SK-N-SH (cell line): ENCODE data around the gene SPTBN1. TPM values are rescaled to one million over a fixed set of nuclear protein-coding genes. Genes with fewer than 3 reads are reported as not detected.

Source experiments
- CTCF ChIA-PET: fragments of 300-600, 350-600 bp; formaldehyde crosslinking; extraction: SDS; loops from one replicate; lab custom pipeline; 2021; lab: Yijun Ruan, JAX
- POLR2A ChIA-PET: fragments of 350-600 bp; sonication (Branson Sonifier 250); formaldehyde crosslinking; extraction: SDS; loops from one replicate; lab custom pipeline; 2020; ENCODE audit warnings: antibody characterized with exemption, inconsistent platforms; lab: Yijun Ruan, JAX
- DNase-seq: peaks from one replicate; pipeline ENCODE4 v3.0.0; 2012
- H2AFZ ChIP-seq: fragments of 200-600 bp; sonication (generic); 2 replicates; pipeline ENCODE4 v1.8.1; 2016; ENCODE audit warnings: antibody characterized with exemption, mild to moderate bottlenecking, low read depth
- H3F3A ChIP-seq: fragments of 200-600 bp; sonication (generic); replicated peaks from 2 replicates; pipeline ENCODE3; 2016; ENCODE audit warnings: antibody characterized with exemption, mild to moderate bottlenecking; ENCODE audit not compliant: insufficient read depth
- H3K27ac ChIP-seq, 2 experiments: fragments of 200-500 bp in 1 of 2; fragments of 200-600 bp in 1 of 2; sonication (Bioruptor generic) in 1 of 2; sonication (generic), shearing (Covaris generic) in 1 of 2; 2 replicates each; pipeline versions ENCODE4 v1.5.1 to v1.6.1; 2014 to 2016; ENCODE audit warnings: low read depth in 2 of 2, inconsistent platforms in 1 of 2, low read length in 1 of 2, mild to moderate bottlenecking in 1 of 2, mixed read lengths in 1 of 2
- H3K27me3 ChIP-seq: fragments of 200-600 bp; sonication (generic), shearing (Covaris generic); 2 replicates; pipeline ENCODE4 v1.6.1; 2016; ENCODE audit warnings: mixed run types; ENCODE audit not compliant: insufficient read depth
- H3K36me3 ChIP-seq, 2 experiments: fragments of 200-500 bp in 1 of 2; fragments of 200-600 bp in 1 of 2; sonication (Bioruptor generic) in 1 of 2; sonication (generic) in 1 of 2; replicated peaks in 1 of 2; 2 replicates each; pipeline versions ENCODE3 to v1.5.1; 2014 to 2016; ENCODE audit warnings: low read length in 1 of 2, mild to moderate bottlenecking in 1 of 2; ENCODE audit not compliant: insufficient read depth in 2 of 2, control insufficient read depth in 1 of 2
- H3K4me1 ChIP-seq, 2 experiments: fragments of 200-500 bp in 1 of 2; fragments of 200-600 bp in 1 of 2; sonication (Bioruptor generic) in 1 of 2; sonication (generic), shearing (Covaris generic) in 1 of 2; 2 replicates each; pipeline versions ENCODE4 v1.5.1 to v1.6.1; 2014 to 2016; ENCODE audit warnings: low read depth in 1 of 2, low read length in 1 of 2, mixed run types in 1 of 2; ENCODE audit not compliant: insufficient read depth in 2 of 2, control insufficient read depth in 1 of 2
- H3K4me2 ChIP-seq: fragments of 200-600 bp; sonication (generic), shearing (Covaris generic); 2 replicates; pipeline ENCODE4 v1.6.1; 2017; ENCODE audit warnings: mixed run types
- H3K4me3 ChIP-seq, 2 experiments: fragments of 200-500 bp in 1 of 2; fragments of 200-600 bp in 1 of 2; sonication (Bioruptor generic) in 1 of 2; sonication (generic), shearing (Covaris generic) in 1 of 2; 2 replicates each; pipeline versions ENCODE4 v1.5.1 to v1.8.1; 2014 to 2016; ENCODE audit warnings: low read depth in 2 of 2, inconsistent platforms in 1 of 2, low read length in 1 of 2, mild to moderate bottlenecking in 1 of 2, mixed read lengths in 1 of 2, moderate library complexity in 1 of 2
- H3K79me2 ChIP-seq: fragments of 200-600 bp; sonication (generic); 2 replicates; pipeline ENCODE4 v1.8.1; 2017; ENCODE audit warnings: mild to moderate bottlenecking; ENCODE audit not compliant: insufficient read depth
- H3K9ac ChIP-seq: fragments of 200-600 bp; sonication (generic); 2 replicates; pipeline ENCODE4 v1.6.1; 2017; ENCODE audit warnings: mixed run types
- H3K9me2 ChIP-seq: fragments of 200-600 bp; sonication (generic); 2 replicates; pipeline ENCODE4 v1.6.1; 2017; ENCODE audit warnings: mixed run types
- H3K9me3 ChIP-seq: fragments of 200-600 bp; sonication (generic); 2 replicates; pipeline ENCODE4 v1.6.1; 2017; ENCODE audit warnings: mixed run types, mild to moderate bottlenecking, moderate library complexity
- H4K20me1 ChIP-seq: fragments of 200-600 bp; sonication (generic); 2 replicates; pipeline ENCODE4 v1.6.1; 2017; ENCODE audit warnings: mild to moderate bottlenecking, mixed run types; ENCODE audit not compliant: insufficient read depth
- CHD2 ChIP-seq: fragments of 150-350 bp; IDR thresholded peaks from 2 replicates; pipeline ENCODE4 v1.6.1; 2018; ENCODE audit warnings: low read length; ENCODE audit not compliant: partially characterized antibody
- FOXJ3 ChIP-seq: sonication (generic); formaldehyde crosslinking; IDR thresholded peaks from 2 replicates; pipeline ENCODE4 v1.5.1; 2020; ENCODE audit warnings: mild to moderate bottlenecking, missing genetic modification reagents
- FOXM1 ChIP-seq: IDR thresholded peaks from 2 replicates; pipeline ENCODE4 v1.4.0; 2012; ENCODE audit warnings: low read depth, mild to moderate bottlenecking
- GABPA ChIP-seq: IDR thresholded peaks from 2 replicates; pipeline ENCODE4 v1.4.0; 2012; ENCODE audit warnings: low read depth, mild to moderate bottlenecking
- JUND ChIP-seq: IDR thresholded peaks from 2 replicates; pipeline ENCODE4 v1.4.0; 2012
- MAX ChIP-seq: IDR thresholded peaks from 2 replicates; pipeline ENCODE4 v1.4.0; 2012; ENCODE audit warnings: low read depth
- MEF2A ChIP-seq: IDR thresholded peaks from 2 replicates; pipeline ENCODE4 v1.4.0; 2012; ENCODE audit warnings: low read depth, borderline replicate concordance
- RAD21 ChIP-seq: IDR thresholded peaks from 2 replicates; pipeline ENCODE4 v1.6.1; 2012; ENCODE audit warnings: mild to moderate bottlenecking, low read length
- RCOR1 ChIP-seq: fragments of 150-350 bp; IDR thresholded peaks from 2 replicates; pipeline ENCODE4 v1.6.1; 2017; ENCODE audit warnings: antibody characterized with exemption, low read length
- REST ChIP-seq: IDR thresholded peaks from 2 replicates; pipeline ENCODE4 v1.6.1; 2012; ENCODE audit warnings: mild to moderate bottlenecking, low read depth, low read length, moderate library complexity
- SMC3 ChIP-seq: IDR thresholded peaks from 2 replicates; pipeline ENCODE4 v1.6.1; 2012; ENCODE audit warnings: low read depth, low read length, improper control_type of control experiment
- USF1 ChIP-seq: IDR thresholded peaks from 2 replicates; pipeline ENCODE4 v1.4.0; 2012; ENCODE audit warnings: low read depth, borderline replicate concordance
- USF2 ChIP-seq: fragments of 150-350 bp; IDR thresholded peaks from 2 replicates; pipeline ENCODE4 v1.6.1; 2017; ENCODE audit warnings: antibody characterized with exemption, low read length, low read depth, borderline replicate concordance
- YY1 ChIP-seq: IDR thresholded peaks from 2 replicates; pipeline ENCODE4 v1.4.0; 2012; ENCODE audit warnings: low read depth, mild to moderate bottlenecking
- WGBS: methylation state at CpG from one replicate; pipeline ENCODE4 v1.1.6; 2017; ENCODE audit warnings: low lambda C conversion rate; 5-methylcytosine and 5-hydroxymethylcytosine counted together
- polyA plus RNA-seq, 3 experiments: library from polyadenylated mRNA; depleted of rRNA; stranded (reverse); fragments of >200 nt; gene quantifications; 2 replicates each; pipeline ENCODE4 v1.2.3, GENCODE V29; 2012
- TF ChIP-seq, protein P1 (sequence below): IDR thresholded peaks from 2 replicates; pipeline ENCODE4; 2012
- TF ChIP-seq, protein P2 (sequence below): fragments of 150-350 bp; IDR thresholded peaks from 2 replicates; pipeline ENCODE4 v1.6.1; 2016; ENCODE audit warnings: mild to moderate bottlenecking, low read depth, low read length

SPTBN1 gene
- polyA plus RNA-seq, 1 of the 3 experiments (the other 2 are of a cell fraction), result 29.1 TPM

- no peak overlapping the region for H3K4me3 ChIP-seq
- POLR2A ChIA-PET, result no interaction called here
- H3K27me3 ChIP-seq, result no peaks in the 10 kb centered on the region
- H3K4me2 ChIP-seq, result no peak overlapping the region
- CTCF ChIA-PET, result no interaction called here
- no peaks in the 10 kb centered on the region for H3K9me3 ChIP-seq
- peaks cover 66 to 73% of the 10 kb centered on the region in 2 experiments for H3K36me3 ChIP-seq
- DNase-seq, result no peak
- no peaks in the 10 kb centered on the region for H3K9me2 ChIP-seq
- no peaks in the 10 kb centered on the region for H4K20me1 ChIP-seq
- no peak overlapping the region for H2AFZ ChIP-seq
- H3K4me1 ChIP-seq, result peaks cover 4 to 7% of the 10 kb centered on the region in 2 experiments; a peak in 2 of 4 replicates
- WGBS, result 94% methylated on average over 4 of the region's 4 CpGs
- TF ChIP-seq FOXM1, result no peak
- TF ChIP-seq GABPA, result no peak
- TF ChIP-seq RAD21, result no peak
- no peak for TF ChIP-seq SMC3
- no peak for TF ChIP-seq YY1
- TF ChIP-seq MEF2A, result no peak
- TF ChIP-seq CHD2, result no peak
- no peak for TF ChIP-seq JUND
- TF ChIP-seq MAX, result no peak
- TF ChIP-seq, protein P1, sequence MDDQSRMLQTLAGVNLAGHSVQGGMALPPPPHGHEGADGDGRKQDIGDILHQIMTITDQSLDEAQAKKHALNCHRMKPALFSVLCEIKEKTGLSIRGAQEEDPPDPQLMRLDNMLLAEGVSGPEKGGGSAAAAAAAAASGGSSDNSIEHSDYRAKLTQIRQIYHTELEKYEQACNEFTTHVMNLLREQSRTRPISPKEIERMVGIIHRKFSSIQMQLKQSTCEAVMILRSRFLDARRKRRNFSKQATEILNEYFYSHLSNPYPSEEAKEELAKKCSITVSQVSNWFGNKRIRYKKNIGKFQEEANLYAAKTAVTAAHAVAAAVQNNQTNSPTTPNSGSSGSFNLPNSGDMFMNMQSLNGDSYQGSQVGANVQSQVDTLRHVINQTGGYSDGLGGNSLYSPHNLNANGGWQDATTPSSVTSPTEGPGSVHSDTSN, result no peak
- no peak for TF ChIP-seq USF1
- no peak for TF ChIP-seq REST
- TF ChIP-seq FOXJ3, result no peak
- no peak for TF ChIP-seq RCOR1
- TF ChIP-seq, protein P2, sequence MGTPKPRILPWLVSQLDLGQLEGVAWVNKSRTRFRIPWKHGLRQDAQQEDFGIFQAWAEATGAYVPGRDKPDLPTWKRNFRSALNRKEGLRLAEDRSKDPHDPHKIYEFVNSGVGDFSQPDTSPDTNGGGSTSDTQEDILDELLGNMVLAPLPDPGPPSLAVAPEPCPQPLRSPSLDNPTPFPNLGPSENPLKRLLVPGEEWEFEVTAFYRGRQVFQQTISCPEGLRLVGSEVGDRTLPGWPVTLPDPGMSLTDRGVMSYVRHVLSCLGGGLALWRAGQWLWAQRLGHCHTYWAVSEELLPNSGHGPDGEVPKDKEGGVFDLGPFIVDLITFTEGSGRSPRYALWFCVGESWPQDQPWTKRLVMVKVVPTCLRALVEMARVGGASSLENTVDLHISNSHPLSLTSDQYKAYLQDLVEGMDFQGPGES, result no peak
- no peak for TF ChIP-seq USF2
- TF ChIP-seq, all 33 proteins: peak for 0
- Histone ChIP-seq H3K79me2 (peaks cover 17% of the 10 kb centered on the region), H3F3A (no peaks in the 10 kb centered on the region), H3K9ac (no peak overlapping the region), H3K27ac (no peak overlapping the region)
Measured at GRCh38 chr2:54644236-54644635, 188.1 kb downstream of the SPTBN1 start.
